ENCODE data around the gene TSHZ2. TPM values are rescaled to one million over a fixed set of nuclear protein-coding genes. Genes with fewer than 3 reads are reported as not detected.
"Not testable (repeated sequence)": the region's sequence is repeated elsewhere in the genome, so short reads cannot be mapped to it uniquely, and the experiment has no call there.

Gene TSHZ2
- total RNA-seq, 1 donor from 2014 or later: 2.0 TPM

DNA sequence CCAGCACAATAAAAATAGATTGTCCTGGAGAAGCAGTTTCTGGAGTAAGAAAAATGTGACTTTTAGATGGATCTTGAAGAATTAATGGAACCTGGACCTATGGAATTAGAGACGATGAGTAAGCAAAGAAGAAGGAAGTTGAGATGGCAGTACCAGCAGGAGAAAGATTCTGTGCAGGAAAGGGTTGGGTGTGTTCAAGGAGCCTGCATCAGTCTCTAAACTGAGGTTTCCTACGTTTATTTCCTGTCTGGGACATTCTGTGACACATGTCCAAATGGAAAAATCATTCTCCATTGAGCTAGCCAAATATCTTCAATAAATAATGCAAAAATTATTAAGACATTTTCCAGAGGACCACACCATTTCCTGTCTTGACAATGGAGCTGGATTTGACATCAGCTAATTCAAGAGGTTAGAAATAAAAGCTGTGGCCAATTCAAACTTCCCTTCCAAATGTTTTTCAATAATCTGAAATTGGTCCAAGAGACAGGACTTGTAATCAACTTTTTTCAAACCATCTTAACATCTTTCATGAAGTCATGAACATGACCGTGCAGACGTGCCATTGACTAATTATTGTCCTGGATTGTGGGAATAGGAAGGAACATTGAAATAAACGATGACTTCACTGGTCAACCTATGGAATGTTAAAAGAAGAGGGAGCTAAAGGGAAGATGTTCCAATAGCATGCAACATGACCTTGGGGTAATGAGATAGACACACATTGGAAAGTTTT is 423.2 kb downstream of the TSHZ2 start:
- no peak for DNase-seq (ENCODE audit: extremely low read depth, low read depth, low spot score)

DNA sequence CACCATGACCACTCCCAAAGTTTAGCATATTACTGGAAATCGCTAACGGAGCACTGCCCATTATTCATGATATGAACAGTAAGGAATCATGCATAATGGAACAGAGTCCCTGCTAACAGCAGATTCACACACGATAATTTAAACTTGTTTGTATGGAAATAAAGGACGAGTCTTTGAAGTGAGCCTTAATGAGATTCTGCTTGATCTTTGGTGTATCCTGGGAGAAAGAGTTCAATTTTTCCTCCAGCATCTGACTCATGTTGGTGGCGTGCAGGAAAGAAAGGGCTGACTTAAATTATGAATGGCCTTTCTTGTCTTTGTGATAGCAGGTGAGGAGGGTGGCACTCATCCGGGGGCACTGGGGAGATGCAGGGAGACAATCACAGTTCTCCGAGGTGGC is 426.9 kb downstream of the TSHZ2 start:
- no peak for DNase-seq (ENCODE audit: extremely low read depth, low read depth, low spot score)

DNA sequence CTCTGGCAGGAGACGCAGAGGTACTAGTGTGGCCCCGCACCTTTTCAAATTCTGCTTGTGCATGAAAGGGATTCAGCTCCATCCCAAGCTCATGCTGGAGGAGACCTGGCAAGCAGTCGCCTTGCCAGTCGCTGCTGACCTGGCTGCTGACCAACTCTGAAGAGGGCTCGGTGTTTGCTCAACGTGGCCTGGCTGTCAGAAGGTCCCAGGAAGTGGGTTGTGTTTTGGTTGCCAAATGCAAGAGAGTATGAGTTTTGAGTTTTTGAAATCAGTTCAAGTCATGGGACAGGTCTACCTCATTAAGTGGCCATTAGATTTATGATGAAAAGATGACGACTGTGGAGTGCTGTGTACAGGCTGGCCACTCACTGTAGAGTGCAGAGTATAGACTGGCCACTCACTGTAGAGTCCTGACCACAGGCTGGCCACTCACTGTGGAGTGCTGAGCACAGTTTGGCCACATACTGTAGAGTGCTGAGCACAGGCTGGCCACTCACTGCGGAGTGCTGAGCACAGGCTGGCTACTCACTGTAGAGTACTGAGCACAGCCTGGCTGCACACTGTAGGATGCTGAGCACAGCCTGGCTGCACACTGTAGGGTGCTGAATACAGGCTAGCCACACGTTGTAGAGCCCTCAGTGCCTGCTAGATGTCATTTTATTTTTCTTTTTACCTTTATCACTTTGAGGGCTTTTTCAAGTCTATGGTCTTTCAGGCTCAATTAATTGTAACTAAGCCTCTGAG is 427.6 kb downstream of the TSHZ2 start:
- DNase-seq (ENCODE audit: extremely low read depth, low read depth, low spot score): no peak

DNA sequence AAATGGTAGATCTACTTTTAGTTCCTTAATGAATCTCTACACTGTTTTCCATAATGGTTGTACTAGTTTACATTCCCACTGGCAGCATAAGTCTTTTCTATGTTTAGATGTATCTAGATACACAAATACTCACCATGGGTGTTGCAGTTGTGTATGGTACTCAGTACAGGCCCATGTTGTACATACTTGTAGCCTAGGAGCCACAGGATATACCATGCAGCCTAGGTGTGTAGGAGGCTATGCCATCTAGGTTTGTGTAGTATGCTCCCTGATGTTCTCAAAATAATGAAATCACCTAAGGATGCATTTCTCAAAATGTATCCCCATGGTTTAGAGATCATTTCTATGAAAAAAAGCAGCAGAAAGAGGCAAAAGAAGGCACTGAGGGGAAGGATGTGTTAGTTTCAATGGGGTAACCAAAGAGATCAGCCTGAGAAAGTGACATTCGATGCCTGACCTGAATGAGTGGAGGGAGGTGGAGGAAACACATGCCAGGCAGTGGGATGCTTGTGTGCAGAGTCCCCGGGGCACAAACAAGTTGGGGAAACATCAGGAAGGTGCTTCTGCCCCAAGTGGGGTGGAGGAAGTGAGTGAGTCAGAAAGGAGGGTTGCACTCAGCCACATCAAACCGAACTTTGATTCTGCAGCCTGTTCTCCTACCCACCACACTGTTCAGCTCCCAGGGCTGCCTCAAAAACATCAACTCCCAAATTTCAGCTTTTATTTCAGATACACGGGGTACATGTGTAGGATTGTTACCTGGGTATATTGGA is 430.3 kb downstream of the TSHZ2 start:
- DNase-seq (ENCODE audit: extremely low read depth, low read depth, low spot score): no peak

DNA sequence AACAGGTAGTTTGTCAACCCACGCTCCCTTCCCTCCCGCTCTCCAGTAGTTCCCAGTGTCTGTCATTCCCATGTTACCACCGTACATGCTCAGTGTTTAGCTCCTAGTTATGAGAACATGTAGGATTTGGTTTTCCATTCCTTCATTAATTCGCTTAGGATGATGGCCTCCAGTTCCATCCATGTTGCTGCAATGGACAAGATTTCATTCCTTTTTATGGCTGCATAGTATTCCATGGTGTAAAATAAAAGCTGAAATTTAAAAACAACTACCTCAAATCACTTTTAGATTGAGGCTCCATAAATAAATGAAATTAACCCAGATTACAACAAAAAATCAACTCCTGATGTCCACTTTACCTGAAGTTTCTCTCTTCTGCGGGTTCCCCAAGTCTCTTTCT is 430.9 kb downstream of the TSHZ2 start:
- no peak for DNase-seq (ENCODE audit: extremely low read depth, low read depth, low spot score)

DNA sequence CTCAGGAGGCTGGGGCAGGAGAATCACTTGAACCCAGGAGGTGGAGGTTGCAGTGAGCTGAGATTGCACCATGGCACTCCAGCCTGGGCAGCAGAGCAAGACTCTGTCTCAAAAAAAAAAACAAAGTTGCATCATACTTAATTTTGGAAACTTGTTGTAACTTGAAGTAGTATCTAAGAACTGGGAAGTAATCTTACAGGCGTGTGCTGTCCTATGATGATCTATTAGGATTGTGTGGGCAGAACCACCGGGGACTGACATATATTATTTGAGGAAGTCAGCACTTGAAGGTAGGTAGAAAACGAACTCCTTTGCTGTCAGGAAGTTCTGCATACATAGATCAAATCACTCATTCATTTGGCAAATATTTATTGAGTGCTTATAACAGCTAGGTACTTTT is 433.0 kb downstream of the TSHZ2 start:
- no peak for DNase-seq (ENCODE audit: extremely low read depth, low read depth, low spot score)

DNA sequence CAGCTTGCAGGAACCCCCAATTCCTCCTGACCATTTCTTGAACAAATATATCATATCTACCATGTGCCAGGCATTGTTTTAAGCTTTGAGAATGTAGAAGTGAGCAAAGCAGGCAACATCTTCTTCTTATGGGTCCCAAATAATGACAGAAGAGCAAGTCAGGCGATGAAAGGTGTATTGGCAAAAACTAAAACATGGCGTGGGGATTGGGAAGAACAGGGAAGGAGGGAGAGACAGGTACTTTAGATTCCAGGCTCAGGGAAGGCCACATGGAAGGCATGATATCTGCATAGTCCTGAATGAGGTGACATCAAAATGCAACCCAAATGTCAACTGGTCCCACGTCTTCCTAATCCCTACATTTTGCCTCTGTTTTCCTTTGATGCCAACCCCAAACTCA is 434.4 kb downstream of the TSHZ2 start:
- DNase-seq (ENCODE audit: extremely low read depth, low read depth, low spot score): no peak

DNA sequence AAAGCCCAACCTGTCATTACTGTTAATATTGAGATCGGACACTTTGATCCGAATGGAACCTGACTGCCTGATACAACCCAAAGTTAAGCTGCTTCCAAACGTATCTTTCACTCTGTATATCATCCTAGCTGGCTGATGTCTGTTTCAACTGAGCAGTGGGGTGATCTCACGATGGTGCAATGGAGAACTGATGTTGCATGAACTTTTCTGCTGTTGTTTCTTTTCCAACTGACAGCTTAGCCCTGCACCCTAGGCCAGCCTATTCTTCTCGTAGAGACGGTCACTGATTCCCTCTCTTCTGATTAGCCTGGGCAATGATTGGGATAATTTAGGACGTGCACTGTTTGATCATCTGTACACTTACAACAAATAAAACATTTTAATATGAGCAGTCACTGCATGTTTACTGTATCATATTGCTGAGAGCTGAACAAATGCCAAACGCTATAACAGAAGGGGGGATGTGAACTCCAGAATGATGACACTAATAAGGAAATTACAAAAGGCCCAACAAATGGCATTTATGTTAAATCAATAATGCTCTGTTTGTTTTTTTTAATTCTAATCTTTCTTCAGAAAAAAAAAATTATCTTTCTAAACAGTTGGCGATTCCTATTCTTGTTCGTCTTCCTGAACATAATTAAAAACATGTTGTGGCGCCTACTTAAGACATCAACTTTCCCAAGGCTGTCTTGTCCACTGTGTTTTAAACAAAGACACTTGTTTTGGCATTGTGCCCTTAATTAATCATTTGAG is 436.7 kb downstream of the TSHZ2 start:
- DNase-seq (ENCODE audit: extremely low read depth, low read depth, low spot score): no peak

DNA sequence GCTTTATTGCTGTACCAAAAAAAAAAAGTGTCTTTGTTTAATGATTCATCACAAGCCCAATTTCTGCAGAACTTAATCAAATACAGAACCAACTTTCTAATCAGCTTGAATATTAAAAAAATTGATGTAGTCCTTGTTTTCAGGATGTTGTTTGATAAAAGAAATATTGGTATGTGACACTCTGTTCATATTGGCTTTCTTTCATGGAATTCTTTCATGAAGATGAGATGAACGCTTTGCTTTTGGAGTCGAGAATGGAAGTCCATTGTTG is 437.2 kb downstream of the TSHZ2 start:
- DNase-seq (ENCODE audit: extremely low read depth, low read depth, low spot score): no peak

DNA sequence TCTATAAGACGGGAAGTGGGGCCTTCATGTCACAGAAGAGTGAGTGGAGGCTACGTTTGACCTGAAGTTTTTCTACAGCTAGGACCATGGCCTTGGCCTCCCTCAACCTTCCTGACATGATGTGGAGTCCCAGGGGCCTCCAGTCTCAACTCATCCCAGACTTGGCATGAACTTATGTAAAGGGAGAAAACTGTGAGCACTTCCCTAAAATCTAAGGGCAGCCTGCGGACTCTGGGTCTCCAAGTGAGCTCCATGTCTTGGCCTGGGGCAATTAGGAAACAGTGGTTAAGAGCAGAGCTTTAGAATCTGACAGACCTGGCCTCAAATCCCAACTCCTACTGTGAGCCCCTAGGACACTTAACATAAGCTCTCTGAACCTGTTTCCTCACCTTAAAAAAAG is 439.0 kb downstream of the TSHZ2 start:
- no peak for DNase-seq (ENCODE audit: extremely low read depth, low read depth, low spot score)

DNA sequence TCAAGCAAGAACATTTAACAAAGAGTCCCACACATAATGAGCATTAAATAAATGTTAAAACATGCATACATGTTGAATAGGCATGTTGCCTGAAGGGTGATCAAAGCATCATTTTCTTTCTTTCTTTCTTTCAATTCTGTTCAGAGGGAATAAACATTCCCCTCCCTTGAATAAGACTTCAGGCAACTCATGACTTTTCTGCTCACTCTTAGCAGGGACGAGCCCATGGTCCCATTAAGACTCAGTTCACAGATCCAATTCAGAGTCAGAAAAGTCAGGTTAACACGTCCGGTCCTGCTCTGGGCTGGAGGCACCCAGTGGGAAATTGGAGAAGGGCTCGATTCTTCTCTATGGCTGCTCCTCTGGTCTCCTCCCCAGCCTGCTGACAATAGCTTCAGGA is 439.7 kb downstream of the TSHZ2 start:
- DNase-seq (ENCODE audit: extremely low read depth, low read depth, low spot score): no peak

DNA sequence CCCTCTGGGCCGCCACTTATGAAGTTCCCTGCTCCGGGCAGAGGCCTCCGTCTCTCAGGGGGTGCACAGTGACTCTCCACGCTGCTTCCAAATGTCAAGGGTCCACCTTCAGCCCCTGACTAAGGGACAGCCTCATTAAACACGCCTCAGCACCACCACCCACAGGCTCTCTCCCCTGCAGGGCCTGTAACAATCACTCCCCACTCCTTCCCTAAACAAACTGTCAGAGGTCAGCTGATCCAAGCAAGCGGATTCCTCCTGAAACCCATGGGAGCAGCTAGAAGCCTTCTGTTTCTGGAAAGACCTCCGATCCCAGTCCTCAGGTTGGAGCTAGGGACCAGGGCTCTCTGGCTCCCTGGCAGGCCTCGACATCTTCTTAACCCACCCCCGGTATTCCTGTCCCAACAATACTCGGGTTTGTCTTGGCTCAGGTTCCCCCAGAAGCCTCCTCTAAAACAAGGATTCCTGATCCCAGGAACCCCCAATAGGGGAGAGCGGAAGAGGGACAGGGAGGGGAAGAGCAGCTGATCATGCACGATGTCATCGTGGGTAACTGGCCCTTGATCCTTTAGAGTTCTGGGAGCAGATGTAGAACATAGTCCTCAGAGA is 440.5 kb downstream of the TSHZ2 start:
- DNase-seq (ENCODE audit: extremely low read depth, low read depth, low spot score): no peak

DNA sequence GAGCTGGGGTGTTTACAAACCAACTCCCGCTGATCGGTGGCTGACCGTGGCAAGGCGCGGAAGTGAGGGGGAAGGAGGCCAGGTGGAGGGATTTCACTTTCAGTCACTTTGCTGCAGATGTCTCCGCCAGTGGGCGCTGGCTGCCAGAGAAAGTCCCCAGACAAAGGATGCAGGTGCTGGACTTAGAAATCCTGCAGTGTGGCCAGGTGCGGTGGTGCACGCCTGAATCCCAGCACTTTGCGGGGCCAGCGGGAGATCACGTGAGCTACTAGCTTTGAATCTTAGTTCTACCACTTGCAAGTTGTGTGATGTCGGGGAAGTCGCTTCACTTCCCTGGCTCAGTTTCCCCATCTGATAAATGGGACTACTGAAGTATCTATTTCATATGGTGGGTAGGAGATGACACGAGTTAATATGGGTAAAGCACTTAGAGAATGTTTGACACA is 441.1 kb downstream of the TSHZ2 start:
- no peak for DNase-seq (ENCODE audit: extremely low read depth, low read depth, low spot score)

DNA sequence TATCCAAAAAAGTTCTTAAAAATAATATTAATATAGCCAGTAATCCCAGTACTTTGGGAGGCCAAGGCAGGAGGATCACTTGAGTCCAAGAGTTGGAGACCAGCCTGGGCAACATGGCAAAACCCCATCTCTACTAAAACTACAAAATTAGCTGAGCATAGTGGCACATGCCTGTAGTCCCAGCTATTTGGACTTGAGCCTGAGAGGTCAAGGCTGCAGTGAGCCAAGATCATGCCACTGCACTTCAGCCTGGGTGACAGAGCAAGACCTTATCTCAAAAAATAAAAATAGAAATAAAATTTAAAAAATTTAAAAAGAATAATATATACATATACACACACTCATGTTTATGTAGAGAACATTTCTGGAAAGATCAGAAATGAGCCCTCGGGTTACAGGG is 441.7 kb downstream of the TSHZ2 start:
- DNase-seq (ENCODE audit: extremely low read depth, low read depth, low spot score): not testable (repeated sequence)

DNA sequence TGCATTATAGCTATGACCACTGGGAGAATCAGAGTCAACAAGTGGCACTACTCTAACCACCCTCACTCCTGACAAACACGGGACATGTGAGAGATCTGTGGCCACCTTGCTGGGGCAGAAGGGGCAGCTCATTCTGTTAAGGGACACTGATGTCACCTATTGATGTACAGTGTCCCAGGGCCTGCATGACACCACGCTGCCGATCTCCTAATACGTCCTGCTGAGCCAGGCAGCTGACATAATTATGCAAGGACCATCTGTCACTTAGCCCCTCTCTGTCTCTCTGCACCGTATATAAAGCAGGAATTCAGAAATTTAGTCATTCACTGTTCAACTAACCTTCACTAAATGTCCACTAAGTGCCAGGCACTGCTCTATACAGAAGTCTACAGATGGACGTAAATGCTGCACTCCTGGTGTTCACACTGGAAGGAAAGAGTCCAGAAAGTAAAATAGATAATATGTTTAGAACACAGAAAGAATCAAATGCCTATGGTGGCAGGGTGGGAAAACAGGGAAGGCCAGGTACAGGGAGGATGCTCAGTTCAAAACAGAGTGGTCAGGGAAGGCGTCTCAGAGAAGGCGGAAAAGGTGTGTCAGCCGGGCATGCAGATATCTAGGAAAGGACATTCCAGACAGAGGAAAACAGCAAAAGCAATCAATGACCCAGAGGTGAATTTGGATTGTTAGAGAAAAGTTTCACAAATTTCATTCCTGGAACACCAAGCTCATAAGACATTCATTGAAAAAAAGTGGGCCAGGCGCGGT is 447.7 kb downstream of the TSHZ2 start:
- DNase-seq (ENCODE audit: extremely low read depth, low read depth, low spot score): no peak

DNA sequence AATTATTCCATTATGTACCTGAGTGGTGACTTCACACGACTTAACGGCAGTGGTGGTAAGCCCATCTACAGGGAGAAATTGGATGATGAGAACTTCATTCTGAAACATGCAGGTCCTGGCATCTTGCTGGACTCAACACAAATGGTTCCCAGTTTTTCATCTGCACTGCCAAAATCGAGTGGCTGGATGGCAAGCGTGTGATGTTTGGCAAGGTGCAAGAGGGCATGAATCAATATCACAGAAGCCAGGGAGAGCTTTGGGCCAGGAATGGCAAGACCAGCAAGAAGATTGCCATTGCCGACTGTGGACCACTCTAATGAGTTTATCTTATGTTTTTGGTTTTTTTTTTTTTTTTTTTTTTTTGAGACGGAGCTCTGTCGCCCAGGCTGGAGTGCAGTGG is 449.2 kb downstream of the TSHZ2 start:
- DNase-seq (ENCODE audit: extremely low read depth, low read depth, low spot score): no peak

DNA sequence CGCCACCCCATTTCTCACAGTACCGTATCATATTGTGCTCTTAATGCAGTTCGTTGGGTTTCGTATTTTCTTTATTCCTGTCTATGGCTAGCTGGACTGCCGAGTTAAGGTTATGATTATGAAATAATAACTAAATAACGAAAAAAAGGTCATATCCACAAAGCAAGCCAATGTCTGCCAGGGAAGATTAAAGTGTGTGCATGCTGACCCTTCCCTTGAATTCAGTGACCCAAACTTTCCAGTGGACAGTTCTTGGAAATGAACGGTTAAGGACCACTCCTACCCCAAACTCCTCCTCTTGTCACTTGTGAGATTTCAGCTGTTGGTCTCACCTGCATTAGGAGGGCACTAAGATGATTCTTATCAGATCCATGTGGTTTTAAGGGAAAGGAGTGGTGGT is 449.9 kb downstream of the TSHZ2 start:
- no peak for DNase-seq (ENCODE audit: extremely low read depth, low read depth, low spot score)

DNA sequence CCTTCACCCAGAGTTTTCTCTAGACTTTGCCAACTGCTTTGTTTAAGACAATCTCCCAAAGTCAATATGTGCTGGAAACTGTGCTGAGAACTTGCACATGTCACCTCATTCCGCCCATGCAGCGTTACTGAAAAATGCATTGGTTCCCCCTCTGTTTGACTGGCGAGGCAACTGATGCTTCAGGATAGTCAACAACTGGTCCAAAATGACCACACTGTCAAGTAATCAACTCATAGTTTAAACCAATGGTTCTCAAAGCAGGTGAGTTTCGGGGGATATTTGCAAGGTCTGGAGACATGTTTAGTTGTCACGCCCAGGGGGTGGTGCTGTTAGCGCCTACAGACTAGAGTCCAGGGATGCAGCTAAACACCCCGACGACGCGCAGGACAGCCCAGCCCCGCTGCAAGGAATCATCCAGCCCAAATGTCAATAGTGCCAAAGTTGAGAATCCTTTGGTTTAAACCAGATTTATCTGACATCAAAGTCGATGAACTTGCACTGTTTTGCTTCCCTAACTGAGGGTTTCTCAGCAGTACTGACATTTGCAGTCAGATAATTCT is 451.5 kb downstream of the TSHZ2 start:
- no peak for DNase-seq (ENCODE audit: extremely low read depth, low read depth, low spot score)

DNA sequence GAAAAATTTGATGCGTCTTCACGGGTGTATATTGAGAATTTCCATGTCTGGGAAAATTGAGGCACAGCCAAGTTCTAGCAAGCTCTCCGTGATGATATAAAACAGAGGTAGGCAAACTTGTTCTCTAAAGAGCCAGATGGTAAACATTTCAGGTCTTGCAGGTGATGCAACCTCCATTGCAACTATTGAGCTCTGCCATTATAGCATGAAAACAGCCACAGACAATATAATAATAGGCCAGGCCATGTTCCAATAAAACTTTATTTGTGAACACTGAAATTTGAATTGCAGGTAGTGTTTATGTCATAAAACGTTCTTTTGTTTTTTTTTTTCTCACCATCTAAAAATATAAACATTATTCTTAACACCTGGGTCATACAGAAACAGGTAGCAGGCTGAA is 453.3 kb downstream of the TSHZ2 start:
- DNase-seq (ENCODE audit: extremely low read depth, low read depth, low spot score): no peak

DNA sequence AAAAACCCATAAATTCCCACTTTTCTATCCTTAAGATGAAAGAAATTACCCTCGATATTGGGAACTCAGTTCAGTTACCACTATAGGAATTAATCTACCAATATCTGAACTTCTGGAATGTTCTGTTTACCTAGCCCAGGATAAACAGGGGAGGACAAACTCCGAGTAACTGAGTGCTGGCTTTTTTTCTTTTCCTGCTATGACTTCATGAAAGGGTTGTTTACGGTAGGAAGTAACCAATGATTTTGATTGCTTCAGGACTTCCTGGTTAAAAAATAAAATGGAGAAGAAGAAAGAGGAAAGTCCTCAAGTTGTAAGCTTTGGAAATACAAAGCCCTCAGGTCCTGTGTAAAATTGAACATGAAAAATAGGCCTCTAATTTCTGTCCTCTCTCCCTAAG is 453.8 kb downstream of the TSHZ2 start:
- DNase-seq (ENCODE audit: extremely low read depth, low read depth, low spot score): no peak
